Pancreas (tissue), 10 donors: ENCODE measurements around the gene DDTL. TPM values are rescaled to one million over a fixed set of nuclear protein-coding genes. Genes with fewer than 3 reads are reported as not detected.

Experiments
- ATAC-seq, 4 donors: fragments of 200-7000 bp; cut with Tn5 transposase; one replicate each; pipeline versions ENCODE4 v1.8.0 to v1.9.1; 2020; ENCODE audit warnings: mild to moderate bottlenecking in 4 of 4, moderate library complexity in 4 of 4
- DNase-seq, 6 donors: peaks; one replicate each; pipeline ENCODE4 v3.0.0-alpha.2; 2020
- FAIRE-seq: peaks from 2 replicates; lab custom pipeline; 2012; peaks lifted over from hg19 to GRCh38; lab: Jason Lieb, UNC
- H3K27ac ChIP-seq, 4 donors: fragments of 200-600 bp; sonication (generic); 1 replicate in 3 of 4; 2 replicates in 1 of 4; pipeline versions ENCODE4 v1.5.0 to v1.8.0; 2020
- H3K27me3 ChIP-seq, 4 donors: fragments of 200-600 bp; one replicate each; pipeline ENCODE4 v1.8.0; 2021
- H3K36me3 ChIP-seq, 3 donors: fragments of 200-600 bp; sonication (generic) in 1 of 3; one replicate each; pipeline versions ENCODE4 v1.5.0 to v1.8.0; 2020 to 2021
- H3K4me1 ChIP-seq, 3 donors: fragments of 200-600 bp; one replicate each; pipeline ENCODE4 v1.8.0; 2021
- H3K4me3 ChIP-seq, 4 donors: fragments of 200-600 bp; sonication (generic) in 2 of 4; one replicate each; pipeline versions ENCODE4 v1.5.0 to v1.8.0; 2020 to 2021
- H3K9me3 ChIP-seq, 4 donors: fragments of 200-600 bp; one replicate each; pipeline ENCODE4 v1.8.0; 2021
- CTCF ChIP-seq, 4 donors: fragments of 200-600 bp; sonication (generic) in 3 of 4; IDR thresholded peaks; one replicate each; pipeline versions ENCODE4 v1.5.0 to v1.8.0; 2021; ENCODE audit warnings: antibody characterized with exemption in 4 of 4
- WGBS, 2 donors: extraction: QIAGEN DNeasy Blood & Tissue Kit; methylation state at CpG; one replicate each; pipeline ENCODE4 v1.1.7; 2013; 5-methylcytosine and 5-hydroxymethylcytosine counted together
- intact Hi-C, 3 donors: fragments of 100-400 bp; cut with DNase I; formaldehyde crosslinking; loops; one replicate each; pipeline versions ENCODE4 v1.11.1 to v1.14.2; 2022
- polyA plus RNA-seq, 2 donors: library from polyadenylated mRNA; stranded (reverse); fragments of 200-250 nt; gene quantifications; one replicate each; pipeline ENCODE4 v1.2.3, GENCODE V29; 2013
- total RNA-seq, 6 donors: library from RNA; stranded (reverse); fragmentation: NEBNext Ultra II Directional in 4 of 6; extraction: Animal tissue kit (Norgen Biotek cat#: 25700) in 4 of 6; gene quantifications; one replicate each; pipeline versions ENCODE4 v1.2.1 to v1.2.4, GENCODE V29; 2021 to 2023
- donor health status: healthy with polysubstance abuse.
- donor health status: DM: no; HTN: no; CAD: no; lungs with moderate emphysema.
- donor health status: DM: no; HTN: no; CAD: no.
- donor health status: control.
- donor health status: control.
- donor health status: Bipolar disorder and iron deficiency.
- donor health status: DM: yes; HTN: yes; CAD: no.
- donor health status: DM: no; HTN: no; CAD: no.
- donor health status: DM: no; HTN: no; CAD: no.
- donor health status: DM: yes; HTN: yes; CAD: no.

Gene DDTL
- total and polyA plus RNA-seq, 8 donors, result 0.79 to 4.1 (median 1.7) TPM

- DNase-seq (no peak), ATAC-seq (no peak), FAIRE-seq (no peak)
- H3K4me1 ChIP-seq, result no peaks in the 10 kb centered on the region
- intact Hi-C loops, result loop anchor here in 1 of 3 donors (10.0 kb wide), 1 partner anchor 173 kb away; no protein-coding TSS in a partner anchor
- no peaks in the 10 kb centered on the region for H3K9me3 ChIP-seq
- no peak for TF ChIP-seq CTCF (IDR thresholded peaks at IDR 0.05)
- 80 to 83% methylated on average over 9 of the region's 9 CpGs for WGBS, 2 donors
- no peaks in the 10 kb centered on the region for H3K36me3 ChIP-seq
- no peaks in the 10 kb centered on the region for H3K27me3 ChIP-seq
- no peak overlapping the region for H3K4me3 ChIP-seq
- H3K27ac ChIP-seq, result no peak overlapping the region
These were observed 34.6 kb downstream of the DDTL start for GRCh38 chr22:24001314-24001713.

GRCh38 chr22:24002272-24002671, 35.6 kb downstream of the DDTL start:
- Histone ChIP-seq H3K27ac (no peak overlapping the region), H3K4me3 (no peak overlapping the region), H3K36me3 (no peaks in the 10 kb centered on the region), H3K4me1 (no peaks in the 10 kb centered on the region), H3K9me3 (no peaks in the 10 kb centered on the region), H3K27me3 (no peaks in the 10 kb centered on the region)
- TF ChIP-seq CTCF (IDR thresholded peaks at IDR 0.05), result no peak
- DNase-seq, result no peak
- intact Hi-C loops, result loop anchor here in 1 of 3 donors (10.0 kb wide), 1 partner anchor 173 kb away; no protein-coding TSS in a partner anchor
- FAIRE-seq, result no peak
- ATAC-seq, result no peak
- 59 to 70% methylated on average over 10 of the region's 10 CpGs for WGBS, 2 donors

GRCh38 chr22:24002851-24003250, 36.2 kb downstream of the DDTL start:
- intact Hi-C loops, result loop anchor here in 1 of 3 donors (10.0 kb wide), 1 partner anchor 172 kb away; no protein-coding TSS in a partner anchor
- H3K9me3 ChIP-seq, result no peaks in the 10 kb centered on the region
- DNase-seq (no peak), FAIRE-seq (no peak), ATAC-seq (no peak)
- H3K4me3 ChIP-seq, result no peak overlapping the region
- WGBS, 2 donors, result 85% methylated on average over 5 of the region's 5 CpGs
- TF ChIP-seq CTCF (IDR thresholded peaks at IDR 0.05), result no peak
- H3K4me1 ChIP-seq, result no peaks in the 10 kb centered on the region
- H3K27ac ChIP-seq, result no peak overlapping the region
- no peaks in the 10 kb centered on the region for H3K36me3 ChIP-seq
- no peaks in the 10 kb centered on the region for H3K27me3 ChIP-seq

GRCh38 chr22:24003887-24004286, 37.2 kb downstream of the DDTL start:
- no peaks in the 10 kb centered on the region for H3K36me3 ChIP-seq
- TF ChIP-seq CTCF (IDR thresholded peaks at IDR 0.05), result no peak
- no peaks in the 10 kb centered on the region for H3K4me1 ChIP-seq
- H3K27me3 ChIP-seq, result no peaks in the 10 kb centered on the region
- ATAC-seq (no peak), FAIRE-seq (no peak), DNase-seq (no peak)
- no peaks in the 10 kb centered on the region for H3K9me3 ChIP-seq
- H3K4me3 ChIP-seq, result no peak overlapping the region
- 79 to 85% methylated on average over 9 of the region's 9 CpGs for WGBS, 2 donors
- intact Hi-C loops, result loop anchor here in 1 of 3 donors (10.0 kb wide), 1 partner anchor 171 kb away; no protein-coding TSS in a partner anchor
- H3K27ac ChIP-seq, result no peak overlapping the region

GRCh38 chr22:24005201-24005600, 38.5 kb downstream of the DDTL start, which contains the start of gene GSTT4:
Gene GSTT4, minus strand, starts transcription at chr22:24005453. Its CDS starts 97 bp downstream, at chr22:24005356.
- intact Hi-C loops, result loop anchor here in 1 of 3 donors (10.0 kb wide), 1 partner anchor 170 kb away; no protein-coding TSS in a partner anchor
- ATAC-seq, result peak in 3 of 4 donors; percentile 17 to 52 (median 26)

More at GRCh38 chr22:24005201-24005600, 38.5 kb downstream of the DDTL start, which contains the start of gene GSTT4:
- Histone ChIP-seq H3K27ac (no peak within 1 kb of the TSS), H3K27me3 (no peaks in the 10 kb centered on the region), H3K9me3 (no peaks in the 10 kb centered on the region), H3K36me3 (no peaks in the 10 kb centered on the region), H3K4me1 (no peaks in the 10 kb centered on the region), H3K4me3 (no peak within 1 kb of the TSS)
- FAIRE-seq, result no peak
- DNase-seq, result peak in 1 of 6 donors; percentile 70
- TF ChIP-seq CTCF (IDR thresholded peaks at IDR 0.05), result no peak
- WGBS, 2 donors, result 71 to 76% methylated on average over 6 of the region's 6 CpGs
